ENCODE measurements around the gene DHRSX.
"Not testable (repeated sequence)": the region's sequence is repeated elsewhere in the genome, so short reads cannot be mapped to it uniquely, and the experiment has no call there.

Gene DHRSX

GRCh38 chrX:2342874-2343273 lies 157.9 kb downstream of the DHRSX start:
- FAIRE-seq: no peak

DNA sequence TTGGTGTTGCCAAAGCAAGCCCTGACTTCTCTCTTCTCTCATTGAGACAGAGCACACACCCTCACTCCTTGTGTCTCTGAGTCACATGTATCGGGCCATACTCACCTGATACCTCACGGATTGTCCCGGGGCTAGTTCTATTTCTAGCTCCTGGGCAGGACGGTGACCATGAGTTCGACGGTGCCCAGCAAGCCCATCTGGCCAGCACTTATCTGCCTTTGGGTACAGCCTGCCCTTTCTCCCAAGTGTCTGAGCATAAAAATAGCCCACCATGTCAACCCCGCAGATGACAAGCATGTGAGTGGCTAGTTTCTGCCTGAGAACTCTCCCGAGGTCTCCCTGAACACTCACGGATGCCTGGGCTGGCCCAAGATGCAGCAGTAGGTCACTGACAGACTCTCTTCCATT lies 158.5 kb downstream of the DHRSX start:
- FAIRE-seq: no peak

DNA sequence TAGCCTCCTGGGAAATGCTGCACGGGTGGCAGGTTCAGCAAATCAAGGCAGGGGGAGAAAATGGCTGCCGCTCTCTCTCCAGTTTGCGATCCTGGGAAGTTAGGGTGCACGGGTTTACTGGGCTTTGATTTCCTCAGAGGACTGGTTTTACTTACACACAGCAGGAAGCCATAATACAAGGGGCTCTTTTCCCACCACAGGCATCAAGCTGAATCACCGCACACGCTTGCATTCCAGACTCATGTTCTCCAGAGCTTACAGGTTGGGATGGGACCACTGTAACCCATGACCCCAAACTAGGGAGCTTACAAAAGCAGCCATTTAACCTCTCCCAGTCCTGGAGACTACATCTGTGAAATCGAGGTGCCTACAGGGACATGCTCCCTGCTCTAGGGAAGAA lies 159.8 kb downstream of the DHRSX start:
- no peak for FAIRE-seq

DNA sequence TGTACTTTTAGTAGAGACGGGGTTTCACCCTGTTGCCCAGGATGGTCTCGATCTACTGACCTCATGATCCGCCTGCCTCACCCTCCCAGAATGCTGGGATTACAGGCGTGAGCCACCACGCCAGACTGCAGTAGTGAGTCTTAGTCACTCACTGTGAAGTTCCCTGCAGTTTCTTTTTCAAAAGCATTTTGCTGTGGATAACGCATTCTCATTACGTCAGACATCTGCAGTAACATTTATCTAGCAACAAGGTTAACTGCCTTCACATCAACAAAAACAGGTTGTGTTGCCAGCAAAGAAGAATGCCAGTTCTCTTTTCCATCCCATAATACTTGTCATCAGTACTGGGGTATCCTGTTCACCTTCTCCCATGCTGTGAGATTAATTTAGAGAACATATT lies 164.6 kb downstream of the DHRSX start:
- no peak for FAIRE-seq

DNA sequence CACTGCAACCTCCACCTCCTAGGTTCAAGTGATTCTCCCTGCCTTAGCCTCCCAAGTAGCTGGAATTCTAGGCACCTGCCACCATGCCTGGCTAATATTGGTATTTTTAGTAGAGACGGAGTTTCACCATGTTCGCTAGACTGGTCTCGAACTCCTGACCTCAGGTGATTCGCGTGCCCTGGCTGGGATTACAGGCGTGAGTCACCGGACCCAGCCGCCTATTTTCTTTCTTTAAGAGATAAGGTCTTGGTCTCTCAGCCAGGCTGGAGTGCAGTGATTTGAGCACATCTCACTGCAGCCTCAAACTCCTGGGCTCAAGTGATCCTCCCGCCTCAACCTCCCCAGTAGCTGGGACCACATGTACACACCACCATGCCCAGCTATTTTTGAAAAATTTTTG lies 166.5 kb downstream of the DHRSX start:
- FAIRE-seq: no peak

DNA sequence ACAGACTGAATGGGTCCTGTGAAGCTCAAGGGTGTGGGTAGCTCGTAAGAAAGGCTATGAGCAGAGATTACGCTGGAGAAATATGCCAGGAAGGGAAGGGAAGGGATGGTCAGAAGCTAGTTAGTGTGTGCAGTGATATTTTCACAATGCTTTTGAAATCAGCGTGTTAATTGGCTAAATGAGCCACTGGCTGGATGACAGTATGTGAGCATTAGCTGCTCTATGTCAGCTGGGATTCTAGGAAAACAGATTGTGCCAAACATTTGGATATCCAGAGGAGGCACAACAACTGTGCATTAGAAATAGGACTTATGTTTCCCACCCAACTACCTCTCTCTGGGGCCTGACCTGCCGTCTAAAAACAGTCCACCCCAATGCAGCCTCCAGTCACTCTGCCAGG lies 168.5 kb downstream of the DHRSX start:
- no peak for FAIRE-seq

DNA sequence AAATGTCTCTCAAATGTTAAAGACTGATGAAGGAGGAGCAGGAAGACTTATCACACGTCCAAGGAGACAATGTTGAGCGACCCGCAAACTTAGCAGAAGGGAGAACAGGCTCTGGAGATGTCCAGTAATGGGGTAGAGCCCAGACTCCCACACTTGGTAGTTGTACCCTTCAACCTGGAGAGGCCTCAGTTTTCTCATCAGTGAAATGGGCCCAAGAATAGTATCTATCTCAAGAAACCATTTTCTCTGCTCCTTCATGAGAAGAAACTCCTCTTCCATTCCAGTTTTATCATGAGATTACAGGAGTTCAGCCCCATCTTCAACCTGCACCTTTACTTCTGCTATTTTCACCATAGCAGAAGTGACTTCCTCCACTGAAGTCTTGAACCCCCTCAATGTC lies 169.9 kb downstream of the DHRSX start:
- FAIRE-seq: no peak

- no peak for FAIRE-seq
Measured at GRCh38 chrX:2330487-2330886, 170.3 kb downstream of the DHRSX start.

- no peak for FAIRE-seq
Measured at GRCh38 chrX:2327423-2327822, 173.4 kb downstream of the DHRSX start.

DNA sequence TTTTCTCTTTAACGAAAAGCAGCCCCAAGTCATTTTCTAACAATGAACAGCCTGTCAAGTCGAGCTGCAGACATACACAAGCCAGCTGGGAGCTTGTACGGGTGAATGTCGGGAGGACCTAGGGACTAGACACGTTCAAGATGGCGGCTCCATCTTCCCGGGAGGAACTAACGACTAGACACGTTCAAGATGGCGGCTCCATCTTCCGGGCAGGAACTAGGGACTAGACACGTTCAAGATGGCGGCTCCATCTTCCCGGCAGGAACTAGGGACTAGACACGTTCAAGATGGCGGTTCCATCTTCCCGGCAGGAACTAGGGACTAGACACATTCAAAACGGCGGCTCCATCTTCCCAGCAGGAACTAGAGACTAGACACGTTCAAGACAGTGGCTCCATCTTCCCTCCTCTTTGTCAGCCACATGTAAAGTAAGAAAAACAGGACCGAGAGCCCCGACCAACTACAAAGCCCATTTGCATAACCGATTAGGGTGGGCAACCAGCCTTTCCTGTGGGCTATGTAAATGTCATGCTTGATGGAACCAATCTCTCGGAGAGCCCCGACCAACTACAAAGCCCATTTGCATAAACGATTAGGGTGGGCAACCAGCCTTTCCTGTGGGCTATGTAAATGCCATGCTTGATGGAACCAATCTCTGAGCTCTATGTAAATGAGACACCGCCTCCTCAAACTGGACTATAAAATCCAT lies 175.5 kb downstream of the DHRSX start:
- FAIRE-seq: peak; percentile 90

- FAIRE-seq: no peak
Measured at GRCh38 chrX:2324151-2324550, 176.6 kb downstream of the DHRSX start.

DNA sequence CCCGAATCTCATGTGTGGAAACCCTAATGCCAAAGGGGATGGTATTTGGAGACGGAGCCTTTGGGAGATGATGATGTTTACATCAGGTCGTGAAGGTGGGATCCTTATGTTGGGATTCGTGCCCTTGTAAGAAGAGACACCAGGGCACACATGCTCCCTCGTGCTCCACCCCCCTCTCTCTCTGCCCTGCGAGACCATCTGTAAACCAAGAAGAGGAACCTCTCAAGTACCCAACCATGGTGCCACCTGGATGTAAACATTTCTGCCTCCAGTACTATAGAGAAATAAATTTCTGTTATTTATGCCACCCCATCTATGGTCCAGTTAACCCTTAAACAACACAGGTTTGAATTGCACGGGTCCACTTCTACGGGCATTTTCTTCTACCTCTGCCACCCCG lies 179.4 kb downstream of the DHRSX start:
- no peak for FAIRE-seq

GRCh38 chrX:2320580-2321327 lies 180.0 kb downstream of the DHRSX start:
- FAIRE-seq: no peak

GRCh38 chrX:2320089-2320488 lies 180.7 kb downstream of the DHRSX start:
- FAIRE-seq: no peak

- no peak for FAIRE-seq
Measured at GRCh38 chrX:2318371-2318770, 182.4 kb downstream of the DHRSX start.

DNA sequence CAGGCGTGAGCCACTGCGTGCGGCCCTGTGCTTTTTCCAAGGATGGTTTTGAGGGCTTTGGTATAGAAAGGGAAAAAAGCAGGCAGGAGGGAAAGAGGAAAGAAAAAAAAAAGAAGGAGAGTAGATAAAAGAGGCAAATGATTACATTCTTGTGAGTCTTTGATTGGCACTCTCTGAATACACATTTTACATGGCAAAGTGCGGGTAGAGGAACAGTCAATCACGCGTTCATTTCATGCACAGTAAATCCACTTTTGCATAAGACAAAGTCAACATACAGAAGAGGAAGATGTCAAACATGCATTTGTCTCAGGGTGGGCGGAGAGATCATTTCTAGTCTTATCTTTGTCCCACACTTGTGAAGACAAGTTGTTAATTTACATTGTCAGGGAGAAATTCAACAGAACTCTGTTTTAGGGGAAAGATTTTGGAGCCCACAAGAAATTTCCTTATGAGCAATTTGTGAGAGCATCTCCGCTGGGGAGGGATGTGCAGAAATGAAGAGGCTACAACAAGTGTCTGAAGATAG lies 183.2 kb downstream of the DHRSX start:
- no peak for FAIRE-seq

- no peak for FAIRE-seq
Measured at GRCh38 chrX:2316534-2316933, 184.2 kb downstream of the DHRSX start.

GRCh38 chrX:2315434-2315833 lies 185.3 kb downstream of the DHRSX start:
- no peak for FAIRE-seq

DNA sequence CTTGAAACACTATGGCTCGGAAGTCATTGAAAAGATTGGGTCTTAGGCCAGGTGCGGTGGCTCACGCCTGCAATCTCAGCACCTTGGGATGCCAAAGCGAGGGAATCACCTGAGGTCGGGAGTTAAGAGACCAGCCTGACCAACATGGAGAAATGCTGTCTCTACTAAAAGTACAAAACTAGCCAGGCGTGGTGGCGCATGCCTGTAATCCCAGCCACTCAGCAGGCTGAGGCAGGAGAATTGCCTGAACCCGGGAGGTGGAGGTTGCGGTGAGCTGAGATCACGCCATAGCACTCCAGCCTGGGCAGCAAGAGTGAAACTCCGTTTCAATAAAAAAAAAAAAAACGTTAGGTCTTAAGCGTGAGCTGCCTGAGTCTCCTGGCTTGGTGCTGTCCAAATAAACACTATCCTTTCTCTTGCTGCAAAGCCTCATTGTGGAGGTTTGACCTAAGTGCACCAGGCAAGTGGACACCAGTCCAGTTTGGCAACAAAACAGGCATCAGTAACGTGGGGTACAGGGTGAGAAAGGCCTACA lies 185.9 kb downstream of the DHRSX start:
- no peak for FAIRE-seq

DNA sequence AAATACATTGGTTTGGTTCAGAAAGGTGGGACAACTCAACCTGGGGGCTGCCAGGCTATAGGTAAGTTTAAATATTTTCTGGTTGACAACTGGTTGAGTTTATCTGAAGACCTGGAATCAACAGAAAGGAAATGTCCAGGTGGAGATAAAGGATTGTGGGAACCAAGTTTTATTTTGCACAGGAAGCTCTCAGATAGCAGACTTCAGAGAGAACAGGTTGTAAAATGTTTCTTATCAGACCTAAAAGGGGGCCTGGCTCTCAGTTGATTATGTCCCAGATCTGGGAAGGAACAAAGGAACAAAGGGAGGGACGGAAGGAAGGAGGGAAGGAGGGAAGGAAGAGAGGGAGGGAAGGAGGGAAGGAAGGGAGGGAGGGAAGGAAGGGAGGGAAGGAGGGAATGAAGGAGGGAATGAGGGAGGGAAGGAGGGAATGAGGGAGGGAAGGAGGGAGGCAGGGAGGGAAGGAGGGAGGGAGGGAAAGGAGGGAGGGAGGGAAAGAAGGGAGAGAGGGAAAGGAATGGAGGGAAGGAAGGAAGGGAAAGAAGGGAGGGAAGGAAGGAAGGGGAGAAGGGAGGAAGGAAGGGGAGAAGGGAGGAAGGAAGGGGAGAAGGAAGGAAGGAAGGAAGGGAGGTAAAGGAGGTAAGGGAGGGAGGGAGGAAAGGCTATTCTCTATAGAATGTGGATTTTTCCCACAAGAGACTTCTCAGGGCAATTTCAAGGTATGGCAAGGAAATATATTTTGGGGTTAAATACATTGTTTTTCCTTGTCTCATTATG lies 186.7 kb downstream of the DHRSX start:
- no peak for FAIRE-seq

DNA sequence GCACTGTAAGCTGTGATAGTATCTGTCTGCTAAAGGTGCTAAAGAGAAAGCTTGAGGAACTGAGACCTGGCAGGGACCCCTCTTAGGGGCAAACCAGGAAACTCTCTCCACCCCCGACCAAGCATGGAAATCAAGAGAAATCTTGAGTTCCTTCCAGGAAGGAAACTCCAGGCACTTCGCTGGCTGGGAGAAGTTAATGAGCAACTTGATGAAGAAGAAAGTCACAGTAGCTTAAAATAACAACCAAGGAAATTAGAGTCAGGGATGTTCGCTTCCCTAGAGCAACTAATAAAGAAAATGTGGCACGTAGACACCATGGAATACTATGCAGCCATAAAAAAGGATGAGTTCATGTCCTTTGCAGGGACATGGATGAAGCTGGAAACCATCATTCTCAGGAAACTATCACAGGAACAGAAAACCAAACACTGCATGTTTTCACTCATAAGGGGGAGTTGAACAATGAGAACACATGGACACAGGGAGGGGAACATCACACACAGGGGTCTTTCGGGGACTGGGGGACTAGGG lies 188.7 kb downstream of the DHRSX start:
- FAIRE-seq: not testable (repeated sequence)

GRCh38 chrX:2311501-2311900 lies 189.3 kb downstream of the DHRSX start:
- no peak for FAIRE-seq

- FAIRE-seq: no peak
Measured at GRCh38 chrX:2301901-2302300, 198.9 kb downstream of the DHRSX start.
